RWPE1 (cell line): ENCODE results near the gene CFB.

Source experiments
- CTCF ChIA-PET: fragments of 350-600 bp; sonication (Branson Sonifier 250); formaldehyde crosslinking; extraction: SDS; loops from one replicate; lab custom pipeline; 2021; lab: Yijun Ruan, JAX
- POLR2A ChIA-PET: fragments of 400-600 bp; formaldehyde crosslinking; extraction: SDS; loops from one replicate; lab custom pipeline; 2020; ENCODE audit warnings: antibody characterized with exemption; ENCODE audit not compliant: low non-redundant PET; lab: Yijun Ruan, JAX
- DNase-seq: peaks from one replicate; pipeline ENCODE4 v3.0.0; 2012; ENCODE audit warnings: low spot score
- H3K27ac ChIP-seq: fragments of 450-650 bp; 2 replicates; pipeline ENCODE4 v1.5.1; 2017
- TF ChIP-seq, protein P1 (sequence below): fragments of 450-650 bp; conservative IDR thresholded peaks from 2 replicates; pipeline ENCODE4 v1.5.1; 2017; ENCODE audit warnings: low read depth, mild to moderate bottlenecking

Gene CFB

GRCh38 chr6:31963921-31964320 is 18.0 kb downstream of the CFB start:
- TF ChIP-seq, protein P1, sequence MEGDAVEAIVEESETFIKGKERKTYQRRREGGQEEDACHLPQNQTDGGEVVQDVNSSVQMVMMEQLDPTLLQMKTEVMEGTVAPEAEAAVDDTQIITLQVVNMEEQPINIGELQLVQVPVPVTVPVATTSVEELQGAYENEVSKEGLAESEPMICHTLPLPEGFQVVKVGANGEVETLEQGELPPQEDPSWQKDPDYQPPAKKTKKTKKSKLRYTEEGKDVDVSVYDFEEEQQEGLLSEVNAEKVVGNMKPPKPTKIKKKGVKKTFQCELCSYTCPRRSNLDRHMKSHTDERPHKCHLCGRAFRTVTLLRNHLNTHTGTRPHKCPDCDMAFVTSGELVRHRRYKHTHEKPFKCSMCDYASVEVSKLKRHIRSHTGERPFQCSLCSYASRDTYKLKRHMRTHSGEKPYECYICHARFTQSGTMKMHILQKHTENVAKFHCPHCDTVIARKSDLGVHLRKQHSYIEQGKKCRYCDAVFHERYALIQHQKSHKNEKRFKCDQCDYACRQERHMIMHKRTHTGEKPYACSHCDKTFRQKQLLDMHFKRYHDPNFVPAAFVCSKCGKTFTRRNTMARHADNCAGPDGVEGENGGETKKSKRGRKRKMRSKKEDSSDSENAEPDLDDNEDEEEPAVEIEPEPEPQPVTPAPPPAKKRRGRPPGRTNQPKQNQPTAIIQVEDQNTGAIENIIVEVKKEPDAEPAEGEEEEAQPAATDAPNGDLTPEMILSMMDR: no peak
- no peak for DNase-seq
- no peak overlapping the region for H3K27ac ChIP-seq
- ChIA-PET POLR2A (no interaction called here), CTCF (interaction anchor here (0.6 kb wide), 2 partner anchors 21 to 272 kb away, joined by 3 to 4 read pairs; no protein-coding TSS in a partner anchor)

- CTCF ChIA-PET: interaction anchor here (0.7 kb wide), 1 partner anchor 82 kb away, joined by 3 read pairs; no protein-coding TSS in a partner anchor
- TF ChIP-seq, protein P1: no peak
- no peak for DNase-seq
- POLR2A ChIA-PET: no interaction called here
- no peak overlapping the region for H3K27ac ChIP-seq
These were observed 19.8 kb downstream of the CFB start for GRCh38 chr6:31965700-31966099.

- ChIA-PET POLR2A (interaction anchor here (0.7 kb wide), 1 partner anchor 64 kb away, joined by 3 read pairs; the partner anchor contains the start of gene ZBTB12), CTCF (interaction anchor here (0.6 kb wide), 1 partner anchor 217 kb away, joined by 5 read pairs; no protein-coding TSS in a partner anchor)
- H3K27ac ChIP-seq: peak overlapping the region; percentile 97
- TF ChIP-seq, protein P1: no peak
- no peak for DNase-seq
These were observed 20.6 kb downstream of the CFB start for GRCh38 chr6:31966506-31966905.

DNA sequence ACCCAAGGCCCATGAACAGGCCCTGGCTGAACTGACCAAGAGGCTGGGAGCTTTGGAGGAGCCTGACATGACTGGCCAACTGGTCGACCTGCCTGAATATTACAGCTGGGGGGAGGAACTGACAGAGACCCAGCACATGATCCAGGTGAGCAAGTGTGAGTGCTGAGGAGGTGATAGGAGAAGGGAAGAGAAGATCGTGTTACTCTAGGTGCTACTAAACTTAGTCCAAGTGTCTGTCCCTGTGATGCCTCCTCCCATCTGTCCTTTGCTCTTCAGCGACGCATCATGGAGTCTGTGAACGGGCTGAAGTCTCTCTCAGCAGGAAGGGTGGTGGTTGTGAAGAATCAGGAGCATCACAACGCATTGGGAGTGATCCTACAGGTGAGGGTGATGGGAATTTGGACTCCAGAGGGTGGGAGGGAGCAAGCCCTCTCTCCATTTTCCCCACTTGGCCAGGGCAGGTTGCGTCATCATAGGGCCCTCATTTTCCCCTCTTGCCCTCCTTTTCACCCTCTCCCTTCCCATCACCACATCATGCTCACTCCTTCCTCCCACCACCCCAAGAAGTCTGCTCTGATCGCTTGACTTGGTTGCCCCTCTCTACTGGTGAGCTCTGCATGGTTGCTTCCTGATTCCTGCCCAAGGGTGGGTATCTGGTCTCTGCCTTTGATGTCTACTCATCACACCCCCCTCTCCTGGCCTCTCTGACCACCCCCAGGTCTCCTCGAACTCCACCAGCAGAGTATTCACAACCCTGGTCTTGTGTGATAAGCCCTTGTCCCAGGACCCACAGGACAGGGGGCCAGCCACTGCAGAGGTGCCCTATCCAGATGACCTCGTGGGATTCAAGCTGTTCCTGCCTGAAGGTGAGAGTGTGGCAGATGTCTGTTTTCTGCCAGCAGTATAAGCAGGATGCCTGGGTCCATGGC is 21.4 kb downstream of the CFB start:
- POLR2A ChIA-PET: interaction anchor here (0.7 kb wide), 1 partner anchor 65 kb away, joined by 3 read pairs; the partner anchor contains the start of gene ZBTB12
- H3K27ac ChIP-seq: peak overlapping the region; percentile 97
- no peak for DNase-seq
- CTCF ChIA-PET: interaction anchor here (0.6 kb wide), 1 partner anchor 216 kb away, joined by 5 read pairs; no protein-coding TSS in a partner anchor
- TF ChIP-seq, protein P1: no peak

DNA sequence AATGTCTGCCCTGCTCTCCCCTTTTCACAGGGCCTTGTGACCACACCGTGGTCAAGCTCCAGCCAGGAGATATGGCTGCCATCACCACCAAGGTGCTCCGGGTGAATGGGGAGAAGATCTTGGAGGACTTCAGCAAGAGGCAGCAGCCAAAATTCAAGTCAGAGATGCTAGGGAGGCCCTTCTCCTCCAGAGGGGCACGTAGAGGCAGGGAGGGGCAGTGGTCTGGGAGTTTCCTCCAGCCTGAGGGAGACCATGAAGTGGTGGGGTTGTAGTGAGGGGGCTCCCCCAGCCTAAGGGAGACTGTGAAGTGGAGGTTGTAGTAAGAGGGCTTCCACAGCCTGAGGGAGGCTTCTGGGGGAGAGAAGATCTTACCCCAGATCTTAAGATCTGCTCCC is 22.0 kb downstream of the CFB start:
- ChIA-PET CTCF (no interaction called here), POLR2A (no interaction called here)
- TF ChIP-seq, protein P1: no peak
- DNase-seq: no peak
- H3K27ac ChIP-seq: peak overlapping the region; percentile 97

DNA sequence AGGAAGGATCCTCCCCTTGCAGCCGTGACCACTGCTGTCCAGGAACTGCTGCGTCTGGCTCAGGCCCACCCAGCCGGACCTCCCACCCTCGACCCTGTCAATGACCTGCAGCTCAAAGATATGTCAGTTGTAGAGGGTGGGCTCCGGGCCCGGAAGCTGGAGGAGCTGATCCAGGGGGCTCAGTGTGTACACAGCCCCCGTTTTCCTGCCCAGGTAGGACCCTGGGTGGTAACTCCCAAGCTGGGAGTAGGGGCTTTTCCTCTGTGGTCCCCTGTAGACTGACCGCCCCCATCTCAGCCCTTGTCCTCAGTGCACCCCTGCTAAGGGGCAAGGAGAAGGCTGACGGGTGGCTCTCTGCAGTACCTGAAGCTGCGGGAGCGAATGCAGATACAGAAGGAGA is 22.4 kb downstream of the CFB start:
- POLR2A ChIA-PET: no interaction called here
- no peak for DNase-seq
- CTCF ChIA-PET: no interaction called here
- TF ChIP-seq, protein P1: no peak
- H3K27ac ChIP-seq: peak overlapping the region; percentile 97
